HG03442 (cell line): ENCODE results near the gene MLLT1.

Source experiments
- ATAC-seq: cut with Tn5 transposase; IDR thresholded peaks from one replicate; pipeline ENCODE4 v1.9.1; 2021; ENCODE audit warnings: mild to moderate bottlenecking, moderate library complexity; ENCODE audit not compliant: unreplicated experiment

Gene MLLT1

DNA sequence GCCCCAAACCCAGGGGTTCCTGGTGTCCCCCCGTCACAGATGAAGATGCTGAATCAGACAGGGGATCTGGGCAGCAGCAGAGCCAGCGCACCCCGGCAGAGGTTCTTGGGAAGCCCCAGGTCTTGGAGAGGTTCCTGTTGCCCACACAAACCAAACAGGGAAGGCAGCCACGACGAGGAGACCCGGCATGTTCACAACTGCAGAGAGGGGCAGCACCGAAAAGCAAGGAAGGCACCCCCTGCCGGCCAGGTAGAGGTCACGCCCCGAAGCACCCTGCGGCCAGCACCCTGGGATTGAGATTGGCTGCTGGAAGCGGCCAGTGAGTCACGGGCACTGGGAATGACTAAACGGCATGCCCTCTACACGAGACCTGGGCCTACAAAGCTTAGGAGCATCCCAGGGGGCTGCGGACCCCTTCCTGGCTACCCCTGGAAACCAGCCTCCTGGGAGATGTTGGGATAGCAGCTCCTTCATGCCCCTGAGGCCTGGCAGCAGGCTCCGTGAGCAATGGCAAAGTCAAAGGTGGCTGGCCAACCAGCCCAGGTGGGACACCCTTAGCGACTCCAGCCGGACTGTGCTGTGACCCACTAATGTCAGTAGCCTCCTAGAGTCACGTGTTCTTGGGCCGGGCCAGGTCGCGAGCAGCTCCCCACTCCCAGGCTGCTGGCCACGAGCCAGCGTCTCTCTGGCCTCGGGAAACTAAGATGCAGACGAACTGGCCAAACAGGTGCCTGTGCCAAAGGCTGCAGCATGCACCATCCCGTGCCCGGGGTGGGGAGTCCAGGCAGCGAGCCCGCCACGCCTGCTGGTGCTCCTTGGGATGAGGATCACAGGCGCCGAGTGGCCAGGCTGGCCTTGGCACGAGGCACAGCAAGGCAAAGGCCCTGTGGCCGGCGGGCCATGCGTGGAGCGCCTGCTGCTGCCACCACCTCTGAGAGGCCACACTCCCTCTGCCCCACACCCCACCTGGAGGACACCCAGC, 43.2 kb downstream of the MLLT1 start:
- ATAC-seq: no peak

DNA sequence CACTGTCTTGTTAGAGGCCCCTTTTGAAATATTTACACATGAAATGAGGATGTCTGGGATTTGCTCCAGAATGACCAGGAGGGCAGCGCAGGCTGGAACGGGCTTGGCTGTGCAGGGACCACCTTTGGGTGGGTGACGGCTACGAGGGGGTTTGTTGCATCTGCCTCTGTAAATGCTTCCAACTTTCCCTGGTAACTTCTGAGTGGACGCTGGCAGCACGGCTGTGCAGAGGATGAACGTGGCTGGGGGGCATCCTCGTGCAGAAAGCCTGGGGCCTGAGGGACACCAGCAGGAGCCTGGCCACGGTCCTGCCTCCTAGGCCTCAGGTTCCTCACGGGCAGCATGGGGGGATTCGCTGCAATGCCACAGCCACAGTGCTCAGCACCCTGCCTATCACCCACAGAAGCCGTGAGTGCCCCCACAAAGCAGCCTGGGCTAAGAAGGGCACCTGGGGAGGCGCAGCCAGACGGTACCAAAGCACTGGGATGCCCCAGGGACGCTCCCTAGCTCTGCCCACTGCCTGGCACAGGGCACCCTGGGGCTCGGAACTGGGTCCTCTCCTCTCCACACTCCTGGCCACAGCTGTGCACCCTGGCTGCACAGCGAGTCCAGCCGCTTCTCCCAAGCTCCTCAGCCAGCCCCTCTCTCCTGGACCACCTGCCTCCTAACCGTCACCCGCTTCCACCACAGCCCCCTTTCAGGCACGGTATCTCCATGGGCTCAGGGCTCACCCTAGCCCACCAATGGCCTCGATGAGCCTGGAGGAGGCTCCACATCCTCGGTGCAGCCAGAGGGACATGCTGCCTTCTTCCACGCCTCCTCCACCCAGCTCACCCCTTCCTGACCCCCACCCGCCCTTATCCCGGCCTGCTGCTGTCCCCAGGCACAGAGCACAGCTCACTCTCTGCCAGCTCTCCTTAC, 44.5 kb downstream of the MLLT1 start:
- no peak for ATAC-seq

DNA sequence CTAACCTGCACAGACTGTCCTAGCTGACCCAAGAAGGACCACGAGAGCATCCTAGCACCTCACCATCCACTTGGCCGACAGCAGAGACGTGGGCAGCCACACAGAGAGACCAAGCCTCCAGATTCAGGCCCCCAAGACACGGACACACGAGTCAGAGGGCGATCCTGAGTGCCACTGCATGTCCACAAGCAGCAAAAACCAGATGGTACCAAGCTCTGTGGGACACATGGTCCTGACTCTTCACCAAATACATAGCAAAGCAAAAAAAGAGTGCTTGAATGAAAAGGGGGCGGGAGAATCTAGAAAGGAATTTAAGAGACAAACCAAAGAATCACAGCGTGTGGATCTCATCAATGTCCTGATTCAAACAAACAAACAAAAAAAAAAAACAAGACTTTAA, 45.2 kb downstream of the MLLT1 start:
- ATAC-seq: no peak

DNA sequence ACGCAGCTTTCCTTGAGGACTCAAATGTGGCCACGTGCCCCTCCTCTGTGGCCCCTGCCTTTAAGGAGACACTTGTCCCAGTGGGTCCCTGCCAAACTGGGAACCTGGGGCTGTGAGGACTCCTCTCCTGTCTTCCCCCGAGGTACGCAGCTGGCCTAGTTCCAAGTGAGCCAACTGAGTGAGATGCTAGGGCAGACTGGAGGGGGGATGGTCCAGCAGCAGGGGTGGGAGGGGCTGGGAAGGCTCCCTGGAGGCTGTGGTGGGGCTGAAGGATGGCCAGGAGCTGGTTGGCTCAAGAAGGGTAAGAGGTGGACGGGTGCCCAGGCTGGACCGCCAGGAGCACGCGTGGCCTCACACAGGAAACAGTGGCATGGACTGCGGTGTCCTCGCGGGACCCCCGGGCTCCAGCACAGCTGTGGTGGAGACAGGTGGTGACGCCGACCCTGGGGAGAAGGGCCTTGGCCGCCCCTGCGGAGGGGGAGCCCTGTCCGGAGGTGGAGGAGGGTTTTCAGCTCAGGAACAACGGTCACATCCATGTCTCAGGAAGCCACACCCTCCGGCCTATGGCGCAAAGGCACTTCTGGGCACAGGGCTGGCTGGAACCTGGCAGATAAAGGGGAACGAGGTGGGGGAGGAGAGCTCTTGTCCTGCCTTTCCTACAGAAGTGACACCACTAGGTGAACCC, 45.8 kb downstream of the MLLT1 start:
- ATAC-seq: no peak

DNA sequence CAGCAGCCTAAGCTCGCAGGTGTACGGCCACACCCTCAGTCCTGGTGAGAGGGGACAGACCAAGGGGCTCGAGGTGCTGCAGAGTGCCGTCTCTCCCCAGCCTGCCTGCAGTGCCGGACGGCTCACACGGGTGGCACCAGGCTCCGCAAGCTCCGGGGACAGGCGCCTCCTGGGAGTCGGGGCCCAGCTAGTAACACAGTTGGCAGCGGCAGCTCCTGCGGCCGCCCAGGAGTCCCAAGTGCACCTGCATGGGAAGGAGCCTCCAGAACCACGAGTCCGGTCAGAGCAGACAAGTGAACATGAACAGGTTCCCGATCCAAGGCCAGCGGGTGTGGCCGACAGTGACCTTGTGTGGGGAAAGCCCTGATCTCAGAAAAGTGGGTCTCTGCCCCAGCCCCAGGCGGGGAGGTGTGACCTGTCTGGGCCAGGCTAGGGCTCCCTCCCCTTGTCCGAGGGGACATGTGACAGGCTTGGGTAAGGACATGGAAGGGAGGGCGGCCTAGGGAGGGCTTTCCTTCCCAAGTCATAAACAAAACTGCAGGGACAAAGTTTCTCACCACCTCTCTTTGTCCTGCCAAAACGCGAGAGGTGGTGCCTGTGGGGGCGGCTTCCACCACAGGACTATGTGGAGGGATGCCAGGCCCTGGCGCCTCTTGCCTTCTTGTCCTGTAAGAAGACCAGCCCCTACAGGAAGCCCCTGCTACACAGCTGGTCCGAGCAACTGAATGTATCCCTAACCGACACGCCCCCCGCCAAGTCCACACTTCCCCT, 46.5 kb downstream of the MLLT1 start:
- no peak for ATAC-seq

DNA sequence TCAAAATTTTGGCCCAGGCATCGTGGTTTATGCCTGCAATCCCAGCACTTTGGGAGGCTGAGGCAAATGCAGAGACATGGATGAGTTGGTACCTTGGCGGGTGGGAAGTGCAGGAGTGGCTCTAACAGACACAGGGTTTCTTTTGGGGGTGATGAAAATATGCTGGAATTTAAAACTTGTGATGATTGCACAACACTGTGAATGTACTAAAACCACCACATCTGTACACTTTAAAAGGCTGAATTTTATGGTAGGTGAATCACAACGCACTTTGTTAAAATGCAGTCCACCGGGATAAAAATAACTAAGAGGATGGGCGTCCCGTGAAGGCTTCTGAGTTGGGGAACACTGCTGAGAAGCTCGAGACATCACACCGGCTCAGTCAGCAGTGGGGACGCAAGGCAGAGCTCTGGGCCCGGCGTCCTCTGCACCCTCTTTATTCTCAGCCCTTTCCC, 47.1 kb downstream of the MLLT1 start:
- ATAC-seq: no peak

DNA sequence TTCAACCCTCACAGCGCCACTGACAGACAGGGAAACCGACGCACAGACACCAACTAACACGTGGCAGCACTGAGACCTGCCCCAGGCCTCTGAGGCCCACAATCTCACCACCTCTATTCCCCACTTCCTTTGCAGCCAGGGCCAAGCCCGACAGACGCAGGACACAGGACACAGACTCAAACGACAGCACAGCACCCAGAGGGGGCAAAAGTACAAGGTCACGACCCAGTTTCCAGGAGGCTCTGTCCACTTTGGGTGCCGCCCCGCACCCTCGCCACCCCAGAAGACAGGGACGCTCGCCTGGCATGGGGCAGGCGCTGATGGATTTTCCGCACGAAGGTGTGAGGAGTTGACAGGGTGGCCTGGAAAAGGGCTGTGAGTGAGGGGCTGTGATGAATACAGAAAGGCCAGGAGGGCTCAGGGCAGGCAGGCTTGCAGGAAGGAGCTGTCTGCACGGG, 48.8 kb downstream of the MLLT1 start:
- no peak for ATAC-seq

DNA sequence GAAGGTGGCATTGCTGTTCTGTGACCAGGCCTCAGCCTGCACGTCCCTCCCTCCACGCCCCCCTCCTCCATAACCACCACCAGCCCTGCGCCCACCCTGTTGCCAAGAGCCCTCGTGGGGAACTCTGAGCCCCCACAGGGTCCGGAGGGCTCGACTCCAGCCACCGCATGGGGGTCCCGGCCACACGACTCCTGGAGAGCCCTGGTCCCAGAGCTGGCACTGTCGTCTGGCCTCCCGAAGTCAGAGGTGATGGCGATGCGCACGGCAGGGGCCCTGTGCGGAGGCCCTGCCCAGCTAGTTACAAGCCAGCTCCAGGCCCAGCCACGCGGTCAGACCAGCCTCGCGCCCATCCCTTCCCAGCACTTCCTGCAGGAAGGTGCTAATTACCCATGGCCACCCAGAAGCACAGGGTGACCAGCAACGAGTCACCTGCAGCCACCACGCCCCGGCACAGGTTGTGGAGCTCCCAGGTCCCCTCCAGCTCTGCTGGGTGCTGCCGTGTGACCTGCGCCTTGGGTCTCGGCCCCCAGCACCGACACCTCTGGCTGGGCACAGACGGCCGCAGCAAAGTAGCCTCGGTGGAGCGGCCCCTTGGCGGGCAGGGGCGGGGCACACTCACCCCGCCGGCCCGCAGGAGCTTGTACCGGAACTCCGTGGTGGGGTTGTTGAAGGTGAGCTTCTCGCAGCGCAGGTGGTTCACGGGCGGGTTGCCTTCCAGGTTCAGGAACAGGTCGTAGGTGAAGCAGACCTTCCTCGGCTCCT, 49.6 kb downstream of the MLLT1 start:
- no peak for ATAC-seq

DNA sequence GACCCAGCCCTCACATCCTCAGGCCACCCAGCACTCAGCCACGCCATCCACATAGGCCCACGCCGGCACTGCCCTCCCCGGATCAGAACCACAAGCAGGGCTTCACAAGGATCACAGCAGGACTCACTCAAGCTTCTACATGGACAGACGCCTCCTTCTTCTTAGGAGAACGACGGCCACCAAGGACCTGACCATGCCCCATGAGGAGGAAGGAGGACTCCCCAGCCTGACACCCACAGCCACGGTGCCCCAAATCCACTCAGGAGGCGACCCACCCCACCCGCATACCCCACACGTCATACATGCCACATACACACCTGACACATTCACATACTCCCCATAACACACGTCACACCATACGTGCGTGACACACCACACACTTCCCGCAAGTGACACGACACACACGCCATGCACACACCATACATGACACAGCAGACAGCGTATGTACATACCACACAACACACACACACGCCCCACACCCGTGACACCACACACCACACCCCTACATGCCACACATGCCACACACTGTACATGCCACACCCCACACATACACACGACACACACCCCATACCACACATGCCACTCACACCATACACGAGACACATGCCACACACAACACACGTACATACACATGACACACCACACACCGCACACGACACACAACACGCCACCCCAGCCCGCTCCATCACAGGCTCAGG, 50.4 kb downstream of the MLLT1 start:
- no peak for ATAC-seq

DNA sequence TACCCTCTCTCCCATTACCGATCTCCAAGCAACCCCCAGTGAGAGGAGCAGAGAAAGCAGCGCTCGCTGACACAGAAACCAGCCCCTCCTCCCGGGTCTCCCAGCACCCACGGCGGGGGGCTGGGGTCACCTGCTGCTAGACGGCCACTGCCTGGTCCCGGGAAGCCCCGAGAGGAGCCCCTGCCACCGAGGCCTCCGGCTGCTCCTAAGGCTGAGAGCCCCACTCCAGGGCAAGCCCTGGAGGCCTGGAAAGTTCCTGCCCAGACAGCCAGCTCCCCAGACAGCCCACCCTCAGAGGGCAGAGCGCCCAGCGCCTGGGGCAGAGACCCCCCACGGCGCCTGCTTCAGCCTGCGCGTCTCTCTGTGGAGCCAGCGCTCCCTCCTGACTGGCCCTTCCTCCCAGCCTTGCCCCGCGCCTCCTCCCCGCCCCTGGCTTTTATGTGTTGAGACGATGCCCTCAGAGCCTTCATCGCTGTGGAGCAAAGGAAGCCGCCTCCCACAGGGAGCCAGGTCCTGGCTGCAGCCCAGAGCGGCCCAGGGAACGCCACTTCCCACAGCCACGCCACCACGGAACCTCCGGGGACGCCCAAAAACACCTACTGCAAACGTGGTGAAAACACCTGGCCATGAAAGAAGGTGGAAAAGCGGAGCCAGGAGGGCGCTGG, 51.1 kb downstream of the MLLT1 start:
- ATAC-seq: no peak

DNA sequence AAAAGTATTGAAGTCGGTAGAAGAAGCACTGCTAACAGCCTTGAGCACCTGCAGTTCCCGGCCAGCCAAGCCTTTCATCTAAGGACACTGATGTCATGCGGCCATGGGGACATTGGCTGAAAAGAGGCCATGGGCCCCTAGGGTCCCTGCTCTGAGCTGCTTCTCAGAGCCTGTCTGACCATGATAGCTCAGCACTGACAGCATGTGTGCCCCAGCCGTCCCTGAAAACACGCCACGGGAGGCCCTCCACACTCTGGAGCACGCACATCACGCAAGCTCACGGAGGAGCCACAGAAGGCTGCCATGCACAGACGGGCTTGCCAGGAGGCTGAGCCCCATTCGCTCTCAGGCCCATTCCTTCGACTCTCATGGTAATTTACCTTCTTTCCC, 51.8 kb downstream of the MLLT1 start:
- no peak for ATAC-seq

DNA sequence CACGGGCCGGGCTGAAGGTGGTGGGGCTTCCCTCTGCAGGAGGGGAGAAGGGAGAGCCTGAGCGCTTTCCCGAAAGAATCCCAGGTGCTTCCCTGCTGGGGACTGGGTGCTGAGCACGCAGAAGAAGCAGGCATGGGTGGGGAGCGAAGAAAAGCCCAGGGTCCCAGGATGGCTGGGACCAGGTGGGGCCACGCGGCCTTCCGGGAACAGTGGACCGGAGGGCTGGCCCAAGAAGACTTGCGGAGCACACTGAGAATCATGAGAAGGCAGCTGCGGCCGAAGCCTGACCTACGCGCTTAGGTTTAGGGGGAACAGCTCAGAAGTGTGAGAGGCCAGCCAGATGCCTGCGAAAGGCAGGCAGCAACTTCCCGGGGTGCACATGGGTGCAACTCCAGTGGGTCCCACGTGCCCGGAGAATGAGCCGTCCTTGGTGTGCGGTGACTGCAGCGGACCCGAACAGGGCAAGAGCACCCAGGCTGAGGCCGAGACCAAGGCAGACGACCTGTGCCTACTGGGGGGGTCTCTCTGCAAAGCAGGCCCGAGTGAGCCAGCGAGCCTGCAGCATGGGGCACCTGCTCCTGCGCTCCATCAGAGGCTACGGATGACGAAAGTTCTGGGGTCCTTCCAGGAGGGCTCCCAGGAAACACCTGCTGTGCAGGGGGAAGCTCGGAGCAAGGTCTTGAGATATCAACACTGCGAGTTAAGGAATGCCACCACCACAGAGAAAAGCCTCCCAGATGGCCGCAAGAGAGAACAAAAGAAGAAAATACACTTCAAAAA, 52.4 kb downstream of the MLLT1 start:
- no peak for ATAC-seq

DNA sequence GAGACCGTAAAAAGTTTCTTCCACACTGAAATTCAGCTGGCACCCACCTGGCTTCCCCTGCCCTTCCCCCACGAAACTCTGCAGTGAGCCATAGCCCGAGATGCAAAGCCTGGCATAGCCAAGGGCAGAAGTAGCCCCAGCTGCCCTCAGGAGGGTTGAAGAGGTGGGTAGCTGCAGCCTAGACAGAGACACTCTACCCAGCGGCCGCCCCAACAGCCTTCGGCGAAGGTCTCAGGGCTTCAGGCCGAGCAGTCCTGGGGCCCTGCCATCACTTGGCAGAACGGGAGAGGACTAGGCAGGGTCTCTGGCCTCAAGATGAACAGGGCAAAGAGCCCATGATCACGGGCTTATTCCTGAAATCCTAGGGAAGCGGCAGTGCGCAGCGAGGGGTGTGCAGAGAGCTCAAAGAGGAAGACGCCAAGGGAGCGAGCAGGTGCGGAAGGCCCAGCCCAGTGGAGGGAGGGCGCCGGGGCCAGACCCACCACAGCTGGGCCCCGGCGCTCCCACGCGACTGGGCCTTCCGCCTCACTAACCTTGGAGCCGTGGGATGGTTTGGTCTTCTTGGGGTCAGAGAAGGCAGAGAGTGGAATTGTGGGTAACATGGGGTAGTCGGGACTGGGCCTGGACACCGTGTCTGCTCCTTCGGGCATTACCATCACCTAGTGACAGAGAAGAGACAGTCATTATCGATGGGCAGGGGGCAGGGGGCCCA, 53.2 kb downstream of the MLLT1 start:
- no peak for ATAC-seq

DNA sequence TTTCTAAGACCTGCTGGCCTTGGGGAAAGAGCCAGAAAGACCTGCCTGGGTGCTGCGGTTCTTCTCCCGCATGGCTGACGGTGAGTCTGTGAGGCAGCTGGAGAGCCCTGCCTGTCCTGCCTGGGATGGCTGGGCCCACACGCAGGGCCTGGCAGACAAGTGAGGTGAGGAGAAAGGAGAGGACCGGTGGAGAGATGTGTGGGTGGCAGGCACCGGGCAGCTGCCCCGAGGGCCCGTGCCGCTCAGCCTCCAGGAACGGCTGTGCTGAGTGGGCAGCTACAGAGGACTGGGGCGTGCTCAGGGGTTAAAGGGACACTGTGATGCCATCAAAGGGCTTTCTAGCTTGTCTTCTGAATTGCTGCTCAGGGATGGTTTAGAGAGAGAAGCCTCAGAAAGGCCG, 53.8 kb downstream of the MLLT1 start:
- no peak for ATAC-seq

DNA sequence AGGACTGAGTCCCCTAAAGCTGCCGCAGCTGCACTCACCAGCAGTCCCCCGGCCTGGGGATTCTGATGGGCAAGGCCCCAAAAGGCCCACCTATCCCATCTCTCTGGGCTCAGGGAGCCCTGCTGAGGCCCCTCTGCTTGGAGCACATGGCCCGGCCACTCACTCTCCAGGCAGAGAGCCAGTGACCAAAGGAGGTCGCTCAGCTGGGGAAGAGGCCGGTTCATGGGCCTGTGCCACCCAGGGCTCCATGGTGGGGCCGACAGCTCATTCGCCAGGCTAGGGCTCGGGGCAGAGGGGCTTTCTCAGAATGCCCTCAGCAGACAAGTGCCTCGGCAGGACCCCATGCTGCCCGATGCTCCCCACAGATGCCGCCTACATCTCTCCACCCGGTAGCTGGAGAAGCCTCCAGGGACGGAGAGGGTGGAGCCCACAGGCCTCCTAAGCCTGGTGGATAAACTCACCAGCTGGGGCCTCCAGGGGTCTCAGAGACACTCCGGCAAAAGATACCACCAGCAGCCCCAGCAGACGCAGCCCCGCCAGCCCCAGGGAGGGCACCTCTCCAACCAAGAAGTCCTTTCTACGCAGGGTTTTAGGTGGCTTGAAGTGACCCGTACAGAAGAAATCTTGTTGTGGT, 54.4 kb downstream of the MLLT1 start:
- no peak for ATAC-seq

DNA sequence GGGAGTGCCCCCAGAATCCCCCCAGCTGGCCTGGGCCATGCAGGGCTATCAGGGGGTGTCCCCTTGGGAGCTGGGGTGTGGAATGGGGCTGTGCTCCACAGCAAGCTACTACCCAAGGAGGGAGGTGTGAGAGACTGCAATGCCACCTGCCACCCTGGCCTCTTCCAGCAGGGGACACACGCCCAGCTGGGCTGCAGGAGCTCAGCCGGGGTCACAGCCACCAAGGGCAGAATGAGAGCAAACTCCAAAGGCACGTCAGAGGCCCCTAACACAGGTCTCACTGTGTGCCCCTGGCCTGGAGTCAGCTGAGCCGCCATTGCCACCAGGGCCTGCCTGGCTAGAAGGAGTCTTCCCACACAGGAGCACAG, 55.5 kb downstream of the MLLT1 start:
- ATAC-seq: no peak
